Endothelial cell (in vitro differentiated cells): Measurements from ENCODE around the gene XYLT1. TPM values are rescaled to one million over a fixed set of nuclear protein-coding genes. Genes with fewer than 3 reads are reported as not detected.

ENCODE experiments used
- DNase-seq: peaks from one replicate; pipeline ENCODE4 v3.0.0; 2021; ENCODE audit warnings: low spot score
- H3K27ac Mint-ChIP-seq: one replicate; pipeline ENCODE4 v1.8.0; 2021; ENCODE audit warnings: mixed read lengths, inconsistent platforms; ENCODE audit not compliant: unreplicated experiment
- H3K27me3 Mint-ChIP-seq: one replicate; pipeline ENCODE4 v1.8.0; 2021; ENCODE audit warnings: mild to moderate bottlenecking, moderate library complexity, mixed read lengths, inconsistent platforms; ENCODE audit not compliant: unreplicated experiment
- H3K36me3 Mint-ChIP-seq: one replicate; pipeline ENCODE4 v1.8.0; 2021; ENCODE audit warnings: mild to moderate bottlenecking, low read depth, mixed read lengths, inconsistent platforms; ENCODE audit not compliant: unreplicated experiment
- H3K4me1 Mint-ChIP-seq: one replicate; pipeline ENCODE4 v1.8.0; 2021; ENCODE audit warnings: mild to moderate bottlenecking, mixed read lengths, inconsistent platforms; ENCODE audit not compliant: unreplicated experiment
- H3K4me3 Mint-ChIP-seq: one replicate; pipeline ENCODE4 v1.8.0; 2021; ENCODE audit warnings: mild to moderate bottlenecking, mixed read lengths, inconsistent platforms; ENCODE audit not compliant: unreplicated experiment
- H3K9me3 Mint-ChIP-seq: one replicate; pipeline ENCODE4 v1.8.0; 2021; ENCODE audit warnings: mixed read lengths, inconsistent platforms; ENCODE audit not compliant: unreplicated experiment
- total RNA-seq: library from RNA; stranded (reverse); fragmentation: NEBNext Ultra II Directional; extraction: Animal tissue kit (Norgen Biotek cat#: 25700); gene quantifications from one replicate; pipeline ENCODE4 v1.2.1, GENCODE V29; 2021; ENCODE audit not compliant: unreplicated experiment
- TF ChIP-seq, protein P1 (sequence below): fragments of 200-600 bp; sonication (generic); IDR thresholded peaks from one replicate; pipeline ENCODE4 v1.5.0; 2021; ENCODE audit warnings: antibody characterized with exemption; ENCODE audit not compliant: unreplicated experiment

The XYLT1 gene
- total RNA-seq, 1 donor from 2014 or later = 11.1 TPM

DNA sequence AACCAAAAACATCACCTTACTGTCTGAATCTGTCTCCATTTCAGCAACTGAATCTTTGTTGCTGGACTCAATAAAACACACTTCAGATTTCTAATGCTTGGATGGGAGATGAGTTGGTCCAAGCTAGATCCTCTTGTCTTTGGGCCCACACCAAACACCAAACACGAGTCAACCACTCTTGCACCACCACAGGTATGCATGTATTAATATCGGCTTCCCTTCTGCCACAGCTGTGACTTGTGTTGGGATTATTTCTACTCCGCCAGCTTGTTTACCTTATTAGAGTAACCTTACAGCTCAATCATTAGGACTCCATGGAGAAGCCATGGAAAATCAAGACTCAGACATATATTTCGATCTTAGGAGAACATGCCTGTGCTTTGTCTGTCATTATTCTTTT lies 49.9 kb downstream of the XYLT1 start:
- TF ChIP-seq, protein P1, sequence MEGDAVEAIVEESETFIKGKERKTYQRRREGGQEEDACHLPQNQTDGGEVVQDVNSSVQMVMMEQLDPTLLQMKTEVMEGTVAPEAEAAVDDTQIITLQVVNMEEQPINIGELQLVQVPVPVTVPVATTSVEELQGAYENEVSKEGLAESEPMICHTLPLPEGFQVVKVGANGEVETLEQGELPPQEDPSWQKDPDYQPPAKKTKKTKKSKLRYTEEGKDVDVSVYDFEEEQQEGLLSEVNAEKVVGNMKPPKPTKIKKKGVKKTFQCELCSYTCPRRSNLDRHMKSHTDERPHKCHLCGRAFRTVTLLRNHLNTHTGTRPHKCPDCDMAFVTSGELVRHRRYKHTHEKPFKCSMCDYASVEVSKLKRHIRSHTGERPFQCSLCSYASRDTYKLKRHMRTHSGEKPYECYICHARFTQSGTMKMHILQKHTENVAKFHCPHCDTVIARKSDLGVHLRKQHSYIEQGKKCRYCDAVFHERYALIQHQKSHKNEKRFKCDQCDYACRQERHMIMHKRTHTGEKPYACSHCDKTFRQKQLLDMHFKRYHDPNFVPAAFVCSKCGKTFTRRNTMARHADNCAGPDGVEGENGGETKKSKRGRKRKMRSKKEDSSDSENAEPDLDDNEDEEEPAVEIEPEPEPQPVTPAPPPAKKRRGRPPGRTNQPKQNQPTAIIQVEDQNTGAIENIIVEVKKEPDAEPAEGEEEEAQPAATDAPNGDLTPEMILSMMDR = no peak
- H3K4me1 Mint-ChIP-seq = no peaks in the 10 kb centered on the region

DNA sequence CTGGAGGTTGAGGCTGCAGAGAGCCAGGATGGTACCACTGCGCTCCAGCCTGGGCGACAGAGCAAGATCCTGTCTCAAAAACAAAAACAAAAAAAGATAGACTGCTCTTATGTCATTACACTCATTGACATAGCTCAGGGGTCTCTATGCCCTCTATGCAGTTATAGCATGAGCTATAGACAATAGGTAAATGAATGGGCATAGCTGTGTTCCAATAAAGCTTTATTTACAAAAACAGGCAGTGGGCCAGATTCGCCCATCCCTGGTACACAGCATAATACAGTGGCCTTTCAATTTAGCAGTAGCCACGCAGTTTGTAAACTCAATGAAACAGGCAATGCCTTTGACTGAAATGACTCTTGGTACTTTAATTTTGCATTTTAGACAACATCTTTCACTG lies 51.5 kb downstream of the XYLT1 start:
- no peaks in the 10 kb centered on the region for H3K36me3 Mint-ChIP-seq
- TF ChIP-seq, protein P1 = no peak
- no peak overlapping the region for H3K27ac Mint-ChIP-seq
- peaks cover 2% of the 10 kb centered on the region for H3K27me3 Mint-ChIP-seq
- H3K4me1 Mint-ChIP-seq = no peaks in the 10 kb centered on the region
- no peak for DNase-seq
- no peak overlapping the region for H3K4me3 Mint-ChIP-seq
- H3K9me3 Mint-ChIP-seq = no peaks in the 10 kb centered on the region

More for the DNA sequence above, 49.9 kb downstream of the XYLT1 start:
- Mint-ChIP-seq H3K4me3 (no peak overlapping the region), H3K9me3 (no peaks in the 10 kb centered on the region), H3K27ac (no peak overlapping the region), H3K36me3 (no peaks in the 10 kb centered on the region), H3K27me3 (peaks cover 4% of the 10 kb centered on the region)
- no peak for DNase-seq

DNA sequence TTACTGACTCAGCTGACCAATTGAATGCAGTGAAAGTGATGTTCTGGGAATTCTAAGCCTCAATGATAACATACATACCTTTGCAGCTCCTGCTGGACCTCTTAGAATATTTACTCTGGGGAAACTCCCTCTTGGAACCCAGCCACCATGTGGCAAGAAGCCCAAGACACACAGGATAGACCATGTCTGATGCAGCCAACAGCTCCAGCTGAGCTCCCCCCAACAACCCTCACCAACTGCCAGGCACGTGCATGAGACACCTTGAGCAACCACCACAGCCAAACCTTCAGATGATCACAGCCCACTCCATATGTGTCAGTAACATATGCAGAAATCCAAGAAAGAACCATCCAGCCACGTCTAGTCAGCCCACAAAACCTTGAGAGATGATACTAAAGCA lies 53.0 kb downstream of the XYLT1 start:
- H3K36me3 Mint-ChIP-seq = no peaks in the 10 kb centered on the region
- H3K27me3 Mint-ChIP-seq = no peaks in the 10 kb centered on the region
- H3K4me1 Mint-ChIP-seq = no peaks in the 10 kb centered on the region
- DNase-seq = no peak
- H3K27ac Mint-ChIP-seq = no peak overlapping the region
- H3K9me3 Mint-ChIP-seq = no peaks in the 10 kb centered on the region
- H3K4me3 Mint-ChIP-seq = no peak overlapping the region
- TF ChIP-seq, protein P1 = no peak

DNA sequence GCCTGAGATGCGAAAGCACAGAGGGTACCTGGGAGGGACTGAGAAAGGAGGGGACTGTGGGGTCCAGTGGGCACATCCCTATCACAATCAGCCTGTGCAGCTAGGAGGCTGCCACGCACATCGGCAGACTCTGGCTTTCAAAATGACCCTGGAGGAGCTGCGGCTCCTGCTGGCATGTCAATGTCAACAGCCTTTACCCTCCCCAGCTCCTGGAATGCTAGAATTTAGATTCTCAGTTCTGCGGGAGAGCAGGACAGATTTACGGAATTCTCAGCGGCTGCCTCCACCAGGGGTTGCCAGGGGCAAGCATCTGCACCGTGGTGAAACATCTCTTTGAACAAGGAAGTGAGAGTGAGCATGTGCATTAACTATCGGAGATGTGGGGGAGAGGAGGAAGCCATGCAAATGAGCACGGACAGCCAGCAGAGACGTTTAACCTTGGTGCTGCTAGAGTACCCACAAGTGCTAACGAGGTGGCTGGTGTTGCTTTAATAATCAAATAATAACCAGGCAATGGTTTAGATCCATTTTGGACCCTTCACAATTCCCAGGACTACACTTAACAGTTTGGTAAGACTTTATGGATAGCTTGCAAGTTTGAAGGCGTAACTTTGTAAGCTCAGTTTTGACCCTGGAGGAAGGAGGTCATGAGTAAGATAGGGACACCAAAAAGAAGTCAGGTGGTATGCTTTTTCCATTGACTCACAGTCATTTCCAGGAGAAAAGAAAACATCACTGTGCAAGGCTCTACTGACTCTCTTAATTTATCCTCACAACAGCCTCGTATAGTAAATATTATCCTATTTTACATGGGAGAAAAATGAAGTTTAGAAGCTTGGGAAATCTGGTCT lies 54.1 kb downstream of the XYLT1 start:
- TF ChIP-seq, protein P1 = no peak
- no peaks in the 10 kb centered on the region for H3K36me3 Mint-ChIP-seq
- H3K4me1 Mint-ChIP-seq = no peaks in the 10 kb centered on the region
- H3K27ac Mint-ChIP-seq = no peak overlapping the region
- DNase-seq = no peak
- no peaks in the 10 kb centered on the region for H3K27me3 Mint-ChIP-seq
- no peaks in the 10 kb centered on the region for H3K9me3 Mint-ChIP-seq
- H3K4me3 Mint-ChIP-seq = no peak overlapping the region

DNA sequence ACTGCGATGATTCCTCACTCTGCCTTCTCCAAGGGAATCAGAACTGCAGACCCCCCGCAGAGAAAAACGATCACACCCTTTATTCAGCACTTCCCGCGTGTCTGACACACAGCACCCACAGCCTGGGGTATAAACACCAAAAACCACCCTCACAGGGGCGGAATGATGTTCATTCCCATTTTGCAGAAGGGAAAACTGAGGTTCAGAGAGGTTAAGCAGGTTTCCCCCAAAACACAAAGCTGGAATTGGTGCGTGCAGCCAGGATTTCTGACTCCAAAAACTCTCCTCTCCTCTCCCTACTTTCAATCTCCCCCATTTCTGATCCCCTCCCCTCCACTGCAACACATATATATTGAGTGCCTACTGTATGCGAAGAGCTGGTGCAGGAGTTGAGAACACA lies 55.8 kb downstream of the XYLT1 start:
- no peaks in the 10 kb centered on the region for H3K27me3 Mint-ChIP-seq
- H3K4me3 Mint-ChIP-seq = no peak overlapping the region
- no peak overlapping the region for H3K27ac Mint-ChIP-seq
- H3K36me3 Mint-ChIP-seq = no peaks in the 10 kb centered on the region
- H3K4me1 Mint-ChIP-seq = no peaks in the 10 kb centered on the region
- TF ChIP-seq, protein P1 = no peak
- DNase-seq = no peak
- no peaks in the 10 kb centered on the region for H3K9me3 Mint-ChIP-seq
